ENCODE results near the gene CEP170B.

DNA sequence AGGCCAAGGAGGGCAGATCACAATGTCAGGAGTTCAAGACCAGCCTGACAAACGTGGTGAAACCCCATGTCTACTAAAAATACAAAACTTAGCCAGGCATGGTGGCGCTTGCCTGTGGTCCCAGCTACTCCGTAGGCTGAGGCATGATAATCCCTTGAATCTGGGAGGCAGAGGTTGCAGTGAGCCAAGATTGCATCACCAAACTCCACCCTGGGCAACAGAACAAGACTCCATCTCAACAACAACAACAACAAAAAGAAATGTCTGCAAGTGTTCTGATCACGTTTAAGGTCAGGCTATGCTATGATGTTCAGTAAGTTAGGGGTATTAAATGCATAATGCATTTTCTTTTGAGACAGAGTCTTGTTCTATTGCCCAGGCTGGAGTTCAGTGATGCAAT, 52.9 kb downstream of the CEP170B start:
- no peak for TF ChIP-seq EZH2 (IDR thresholded peaks at IDR 0.05)
- TF ChIP-seq POLR2AphosphoS5 (IDR thresholded peaks at IDR 0.05; ENCODE audit: borderline replicate concordance, low read depth, low read length), result no peak
- no peak for TF ChIP-seq FOXP2 (optimal IDR thresholded peaks at IDR 0.05; ENCODE audit: control extremely low read depth, extremely low read length, insufficient read depth)
